COR-L47 (cell line): ENCODE measurements around the gene MPRIP.

Source experiments
- DNase-seq: peaks from one replicate; lab custom pipeline; 2025; lab: John Stamatoyannopoulos, UW

The MPRIP gene

GRCh38 chr17:17088541-17089525, 46.6 kb downstream of the MPRIP start:
- DNase-seq = no peak

DNA sequence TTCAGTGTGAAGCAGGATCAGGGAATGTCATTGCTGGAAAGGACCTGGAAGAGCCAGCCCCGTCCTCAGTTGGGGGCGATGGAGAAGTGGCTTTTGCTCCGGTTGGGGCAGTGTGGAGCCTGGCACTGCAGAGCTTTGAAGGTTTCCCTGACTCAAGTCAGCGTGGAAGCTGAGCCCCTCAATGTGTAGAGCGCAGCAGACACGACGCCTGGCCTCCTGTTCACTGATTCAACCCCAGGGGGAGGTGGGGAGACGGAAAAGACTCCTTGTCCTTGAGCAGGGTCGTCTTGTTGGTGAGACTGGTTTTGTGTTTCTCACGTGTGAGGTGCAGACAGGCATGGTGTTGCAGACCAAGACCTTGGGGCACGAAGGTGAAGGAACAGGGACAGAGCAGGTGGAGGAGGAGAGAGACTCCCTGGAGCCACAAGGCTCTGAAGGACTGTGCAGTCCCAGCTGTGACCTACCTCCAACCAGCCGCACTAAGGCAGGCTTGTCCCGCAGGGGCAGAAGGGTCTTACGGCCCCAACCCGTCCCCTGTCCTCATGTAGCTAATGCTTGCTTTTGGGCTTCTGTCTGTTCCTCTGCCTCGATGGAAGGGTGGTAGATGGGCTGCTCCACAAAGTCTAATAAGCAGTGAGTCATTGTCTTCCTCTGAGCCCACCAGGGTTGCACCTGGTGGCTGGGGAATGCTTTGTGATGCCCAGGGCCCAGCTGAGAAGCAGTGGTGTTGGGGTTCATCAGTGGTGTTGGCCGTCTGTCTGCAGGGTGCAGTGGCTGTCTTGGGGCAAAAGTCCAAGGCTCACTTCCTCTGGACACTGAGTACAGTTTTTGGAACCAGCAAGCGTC, 47.8 kb downstream of the MPRIP start:
- DNase-seq = no peak

GRCh38 chr17:17090642-17091103, 48.4 kb downstream of the MPRIP start:
- no peak for DNase-seq

DNA sequence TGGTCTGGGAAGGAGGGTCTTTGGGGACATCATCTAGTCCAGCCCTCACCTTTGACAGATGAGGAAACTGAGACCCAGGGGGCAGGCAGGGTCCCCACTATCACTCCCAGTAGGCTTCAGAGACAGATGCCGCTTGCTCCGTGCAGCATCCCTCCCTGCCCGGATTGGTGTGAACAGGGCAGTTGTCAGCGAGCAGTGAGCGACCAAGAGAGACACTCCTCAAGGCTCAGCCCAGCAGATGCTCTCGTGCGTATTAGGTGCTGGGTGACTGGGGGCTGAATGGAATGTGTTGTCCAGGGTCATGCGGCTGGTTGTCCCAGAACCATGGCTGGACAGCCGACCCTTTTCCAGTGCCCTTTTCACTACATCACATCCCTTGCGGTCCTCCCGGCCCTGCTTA, 49.0 kb downstream of the MPRIP start:
- DNase-seq = no peak

GRCh38 chr17:17091856-17092756, 49.8 kb downstream of the MPRIP start:
- DNase-seq = no peak

DNA sequence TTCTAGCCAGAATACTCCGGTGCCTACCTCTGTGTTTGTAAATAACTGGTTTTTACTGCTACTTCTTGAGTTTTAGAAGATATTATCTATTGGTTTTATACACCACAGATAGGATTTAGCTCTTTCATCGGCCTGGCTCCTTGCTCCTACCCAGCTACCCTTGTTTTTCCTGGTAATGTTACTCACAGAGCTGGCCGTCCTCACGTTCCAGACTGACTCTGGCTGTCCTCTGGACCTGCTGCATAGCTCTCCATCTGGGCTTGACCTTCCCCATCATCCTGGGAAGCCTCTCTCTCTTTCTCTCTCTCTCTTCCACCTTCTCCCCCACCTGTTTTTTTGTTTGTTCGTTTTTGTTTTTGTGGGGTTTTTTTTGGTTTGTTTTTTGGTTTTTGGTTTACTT, 51.5 kb downstream of the MPRIP start:
- DNase-seq = no peak

- DNase-seq = no peak
Measured at GRCh38 chr17:17096438-17097178, 54.4 kb downstream of the MPRIP start.

- no peak for DNase-seq
Measured at GRCh38 chr17:17097763-17098345, 55.6 kb downstream of the MPRIP start.

GRCh38 chr17:17098551-17099179, 56.4 kb downstream of the MPRIP start:
- DNase-seq = no peak

GRCh38 chr17:17102176-17102575, 59.9 kb downstream of the MPRIP start:
- no peak for DNase-seq

DNA sequence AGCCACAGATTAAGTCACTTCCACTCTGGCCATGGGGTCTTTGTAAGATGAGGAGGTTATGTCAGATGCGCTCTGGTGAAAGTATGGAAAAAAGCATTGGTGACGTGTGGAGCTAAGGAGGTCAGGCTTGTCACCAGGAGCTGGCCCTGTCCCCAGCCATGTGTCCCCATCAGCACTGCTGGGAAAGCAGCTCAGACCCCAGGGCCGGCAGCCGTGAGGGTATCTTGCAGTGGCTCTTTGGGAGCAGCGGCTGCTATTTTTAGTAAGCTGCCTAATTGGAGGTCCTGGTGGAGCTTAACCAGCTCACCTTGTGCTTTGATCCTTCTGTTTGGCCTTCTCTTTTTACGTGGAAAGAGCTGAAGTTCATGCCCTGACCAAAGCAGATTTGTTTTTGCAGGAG, 60.9 kb downstream of the MPRIP start:
- no peak for DNase-seq

GRCh38 chr17:17104036-17104435, 61.8 kb downstream of the MPRIP start:
- DNase-seq = no peak

DNA sequence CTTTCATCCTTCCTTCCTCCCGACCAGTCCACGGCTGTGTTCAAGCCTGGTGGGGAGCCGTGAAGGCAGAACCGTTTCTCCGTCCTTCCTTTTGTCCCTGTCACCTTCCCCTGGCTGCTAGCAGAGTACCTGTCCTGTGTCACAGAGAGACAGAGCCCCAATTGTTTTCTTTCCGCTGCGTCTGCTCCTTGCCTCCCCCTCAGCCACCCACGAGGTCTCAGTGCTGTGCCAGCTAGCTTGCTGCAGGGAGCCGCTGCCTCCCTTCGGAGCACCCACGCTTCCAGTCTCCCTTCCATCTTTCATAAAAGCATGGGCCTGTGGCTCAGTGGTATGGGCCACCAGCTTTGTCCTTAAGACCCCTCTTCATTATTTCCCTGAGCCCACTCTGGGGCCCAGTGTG, 62.2 kb downstream of the MPRIP start:
- DNase-seq = no peak

DNA sequence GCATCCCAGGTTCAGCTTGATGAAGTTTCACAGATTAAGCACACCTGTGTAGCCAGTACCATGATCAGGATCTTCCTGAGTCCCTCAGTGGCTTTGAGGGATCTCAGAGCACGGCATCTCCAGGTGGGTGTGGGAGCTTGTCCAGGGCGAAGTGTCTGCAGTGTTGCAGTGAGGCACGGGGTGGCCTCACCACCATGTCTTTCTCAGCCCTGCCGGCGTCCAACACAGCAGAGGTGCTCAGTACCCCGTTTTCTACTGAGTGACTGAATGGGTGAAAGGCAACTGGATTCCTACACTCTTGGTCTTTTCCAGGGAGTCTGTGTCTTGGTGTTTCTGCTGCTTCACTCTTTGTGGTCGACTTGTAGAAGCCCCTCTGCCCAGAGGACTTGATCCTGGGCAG, 63.7 kb downstream of the MPRIP start:
- DNase-seq = no peak

DNA sequence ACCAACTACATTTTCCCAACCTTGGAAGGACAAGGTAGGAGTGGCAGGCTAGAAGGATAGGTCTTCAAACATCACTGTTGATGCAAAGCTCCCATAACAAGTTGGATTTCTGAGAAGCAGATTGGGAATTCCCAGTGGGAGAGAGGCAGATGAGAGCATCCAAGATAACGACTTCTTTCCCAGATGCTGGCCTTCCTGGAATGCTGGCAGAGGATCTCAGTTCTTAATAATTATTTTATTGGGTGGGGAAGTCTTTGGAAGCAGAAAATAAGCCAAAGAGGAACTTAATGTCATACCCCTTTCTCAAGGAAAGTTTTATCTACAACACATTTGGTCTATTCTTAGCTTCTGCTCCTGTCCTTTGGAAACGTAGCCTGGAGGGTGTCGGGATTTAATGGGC, 64.5 kb downstream of the MPRIP start:
- no peak for DNase-seq

- DNase-seq = no peak
Measured at GRCh38 chr17:17107281-17107680, 65.0 kb downstream of the MPRIP start.

DNA sequence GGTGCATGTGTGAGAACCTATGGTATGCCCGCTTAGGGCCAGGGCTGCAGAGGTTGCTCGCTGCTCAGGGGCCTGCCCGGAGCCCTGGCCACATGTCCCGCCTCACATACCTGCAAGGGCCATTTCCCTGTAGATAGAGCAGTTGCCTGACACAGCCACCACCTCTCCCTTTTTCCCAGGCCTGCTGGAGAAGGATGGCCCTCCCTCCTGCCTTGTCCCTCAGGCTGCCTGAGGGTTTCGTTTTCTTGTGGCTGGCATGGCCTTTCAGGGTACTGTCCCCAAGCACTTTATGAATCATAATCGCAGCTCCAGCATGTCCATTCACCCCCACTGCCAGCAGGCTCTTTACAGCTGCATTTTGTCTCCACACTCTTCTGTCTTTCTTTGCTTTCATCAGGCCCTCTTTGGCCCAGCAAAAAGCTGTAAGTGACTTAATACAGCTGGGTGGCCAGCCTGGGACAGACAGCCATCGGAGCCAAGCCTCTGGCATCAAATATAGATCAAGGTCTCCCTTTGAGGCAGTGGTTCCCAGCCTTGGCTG, 65.7 kb downstream of the MPRIP start:
- DNase-seq = no peak

DNA sequence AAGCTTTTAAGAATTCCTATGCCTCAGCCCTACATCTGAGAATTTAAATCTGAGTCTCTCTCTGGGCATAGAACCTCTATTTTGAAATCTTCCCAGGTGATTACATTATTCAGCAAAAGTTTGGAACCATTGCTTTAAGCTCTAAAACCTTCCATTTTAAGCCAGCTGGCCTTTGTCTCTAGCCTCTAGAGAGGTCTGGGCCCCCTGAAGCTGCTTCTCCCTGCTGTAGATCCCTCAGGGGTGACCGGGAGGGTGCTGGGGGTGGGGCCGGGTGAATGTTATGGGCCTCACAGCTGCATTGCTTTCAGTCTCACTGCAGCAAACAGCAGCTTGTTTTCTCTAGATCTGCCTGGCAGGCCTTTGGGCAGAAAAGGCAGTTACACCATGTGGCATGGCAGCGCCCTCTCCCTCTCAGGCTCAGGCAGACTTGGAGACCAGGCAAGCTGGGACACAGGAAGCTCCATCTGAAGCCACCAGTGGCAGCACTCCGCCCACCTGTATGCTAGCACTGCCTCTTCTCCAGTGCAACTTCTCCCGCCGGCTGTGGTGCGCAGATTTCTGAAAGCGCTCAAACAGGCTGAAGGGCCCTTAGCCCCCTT, 66.3 kb downstream of the MPRIP start:
- no peak for DNase-seq

- DNase-seq = no peak
Measured at GRCh38 chr17:17109256-17109655, 67.0 kb downstream of the MPRIP start.

- no peak for DNase-seq
Measured at GRCh38 chr17:17109907-17110306, 67.7 kb downstream of the MPRIP start.
